ENCODE data around the gene PRRT1.
"Not testable (repeated sequence)": the region's sequence is repeated elsewhere in the genome, so short reads cannot be mapped to it uniquely, and the experiment has no call there.

The PRRT1 gene

GRCh38 chr6:32105433-32105832 is 46.3 kb downstream of the PRRT1 start:
- no peak overlapping the region for H3K4me3 ChIP-seq (ENCODE audit: low read depth, low read length)
- TF ChIP-seq CTCF (IDR thresholded peaks at IDR 0.05; ENCODE audit: low read depth, low read length) = no peak

GRCh38 chr6:32102255-32102654 is 49.5 kb downstream of the PRRT1 start:
- no peak for TF ChIP-seq CTCF (IDR thresholded peaks at IDR 0.05; ENCODE audit: low read depth, low read length)

GRCh38 chr6:32100251-32100650 is 51.5 kb downstream of the PRRT1 start:
- not testable (repeated sequence) for H3K4me3 ChIP-seq (ENCODE audit: low read depth, low read length)

More at GRCh38 chr6:32102255-32102654, 49.5 kb downstream of the PRRT1 start:
- H3K4me3 ChIP-seq (ENCODE audit: low read depth, low read length) = no peak overlapping the region

Measured in WI38 (cell line).